DND-41 (cell line): ENCODE results near the gene MAPKAPK2.

ENCODE experiments used
- ATAC-seq: fragments of 200-7000 bp; cut with Tn5 transposase; 3 replicates; pipeline ENCODE4 v1.9.1; 2021; ENCODE audit warnings: low read depth; ENCODE audit not compliant: insufficient read depth
- DNase-seq: peaks from one replicate; pipeline ENCODE4 v3.0.0-alpha.2; 2020
- H2AFZ ChIP-seq: 2 replicates; pipeline ENCODE4 v1.6.0; 2012; ENCODE audit warnings: low read depth, low read length
- H3K27ac ChIP-seq: 2 replicates; pipeline ENCODE4 v1.5.1; 2012; ENCODE audit warnings: low read length, inconsistent platforms
- H3K27me3 ChIP-seq: fragments of 200-600 bp; sonication (generic); 2 replicates; pipeline ENCODE4 v1.6.0; 2012; ENCODE audit warnings: low read length, mild to moderate bottlenecking, inconsistent platforms; ENCODE audit not compliant: insufficient read depth, poor library complexity
- H3K36me3 ChIP-seq: 2 replicates; pipeline ENCODE4 v1.5.1; 2012; ENCODE audit warnings: low read length, inconsistent platforms; ENCODE audit not compliant: insufficient read depth
- H3K4me1 ChIP-seq: 2 replicates; pipeline ENCODE4 v1.5.1; 2012; ENCODE audit warnings: mild to moderate bottlenecking, low read length; ENCODE audit not compliant: insufficient read depth
- H3K4me2 ChIP-seq: 2 replicates; pipeline ENCODE4 v1.6.0; 2012; ENCODE audit warnings: mild to moderate bottlenecking, moderate library complexity, low read length, inconsistent platforms; ENCODE audit not compliant: insufficient read depth
- H3K4me3 ChIP-seq, 2 experiments: fragments of 200-600 bp in 1 of 2; shearing (Covaris generic) in 1 of 2; 2 replicates each; pipeline ENCODE4 v1.5.1; 2012 to 2016; ENCODE audit warnings: inconsistent platforms in 2 of 2, low read length in 2 of 2, mild to moderate bottlenecking in 2 of 2, low read depth in 1 of 2, moderate library complexity in 1 of 2
- H3K79me2 ChIP-seq: 2 replicates; pipeline ENCODE4 v1.6.0; 2012; ENCODE audit warnings: low read length, inconsistent platforms; ENCODE audit not compliant: insufficient read depth
- H3K9ac ChIP-seq: 2 replicates; pipeline ENCODE4 v1.6.0; 2012; ENCODE audit warnings: low read depth, mild to moderate bottlenecking, inconsistent platforms, low read length, moderate library complexity
- H3K9me3 ChIP-seq: 2 replicates; pipeline ENCODE4 v1.5.1; 2012; ENCODE audit warnings: low read length, moderate library complexity, mild to moderate bottlenecking, inconsistent platforms; ENCODE audit not compliant: insufficient read depth, severe bottlenecking
- H4K20me1 ChIP-seq: 2 replicates; pipeline ENCODE4 v1.6.0; 2012; ENCODE audit warnings: low read length; ENCODE audit not compliant: insufficient read depth
- EZH2 ChIP-seq: IDR thresholded peaks from 3 replicates; pipeline ENCODE4 v1.6.1; 2012; ENCODE audit warnings: borderline replicate concordance, low read depth, mild to moderate bottlenecking, moderate library complexity, low read length, inconsistent platforms; ENCODE audit not compliant: severe bottlenecking
- TF ChIP-seq, protein P1 (sequence below): IDR thresholded peaks from 2 replicates; pipeline ENCODE4 v1.5.1; 2012; ENCODE audit warnings: borderline replicate concordance, low read length, moderate library complexity, mild to moderate bottlenecking; ENCODE audit not compliant: poor library complexity, severe bottlenecking; ENCODE audit errors: extremely low read depth

MAPKAPK2 gene

DNA sequence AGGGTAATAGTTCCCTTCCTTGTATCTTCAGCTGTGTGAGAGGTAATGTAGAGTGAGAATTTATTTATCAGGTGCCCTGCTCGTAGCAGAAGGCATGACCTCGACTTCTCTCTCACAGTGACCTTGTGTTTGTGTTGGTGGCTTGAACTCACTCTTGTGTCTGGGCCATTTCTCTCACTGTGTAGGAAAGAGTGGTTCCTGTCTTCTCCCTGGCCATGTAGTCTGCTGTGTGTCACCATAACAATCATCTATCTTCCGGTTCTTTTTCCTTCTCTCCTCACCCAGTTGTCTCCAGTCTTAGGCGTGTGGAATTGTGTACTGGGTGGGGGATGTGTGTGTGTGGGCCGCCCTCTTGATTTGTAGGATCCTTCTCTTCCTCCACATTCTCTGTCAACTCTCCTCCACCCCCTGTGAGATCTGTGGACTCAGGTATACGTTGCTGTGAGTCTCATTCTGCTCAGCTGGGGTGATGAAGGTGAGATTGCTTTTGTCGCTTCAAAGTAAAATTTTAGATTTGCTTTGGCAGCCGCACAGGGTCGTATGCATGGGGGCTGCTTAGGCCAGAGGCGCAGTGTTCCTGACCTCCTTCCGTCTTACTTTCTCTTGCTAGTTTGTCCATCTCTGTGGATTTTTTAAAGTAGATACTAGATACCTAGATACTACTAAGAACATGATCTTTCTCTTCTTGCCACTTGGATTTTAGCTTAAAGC lies 31.6 kb downstream of the MAPKAPK2 start:
- H3K36me3 ChIP-seq = no peaks in the 10 kb centered on the region
- H3K4me2 ChIP-seq = no peak overlapping the region
- H3K4me3 ChIP-seq = no peak overlapping the region
- peak; percentile 55 for ATAC-seq
- peaks cover 15% of the 10 kb centered on the region for H4K20me1 ChIP-seq
- DNase-seq = no peak
- H3K9me3 ChIP-seq = no peaks in the 10 kb centered on the region
- no peak overlapping the region for H2AFZ ChIP-seq
- H3K27ac ChIP-seq = no peak overlapping the region
- H3K4me1 ChIP-seq = peaks cover 23% of the 10 kb centered on the region
- TF ChIP-seq, protein P1, sequence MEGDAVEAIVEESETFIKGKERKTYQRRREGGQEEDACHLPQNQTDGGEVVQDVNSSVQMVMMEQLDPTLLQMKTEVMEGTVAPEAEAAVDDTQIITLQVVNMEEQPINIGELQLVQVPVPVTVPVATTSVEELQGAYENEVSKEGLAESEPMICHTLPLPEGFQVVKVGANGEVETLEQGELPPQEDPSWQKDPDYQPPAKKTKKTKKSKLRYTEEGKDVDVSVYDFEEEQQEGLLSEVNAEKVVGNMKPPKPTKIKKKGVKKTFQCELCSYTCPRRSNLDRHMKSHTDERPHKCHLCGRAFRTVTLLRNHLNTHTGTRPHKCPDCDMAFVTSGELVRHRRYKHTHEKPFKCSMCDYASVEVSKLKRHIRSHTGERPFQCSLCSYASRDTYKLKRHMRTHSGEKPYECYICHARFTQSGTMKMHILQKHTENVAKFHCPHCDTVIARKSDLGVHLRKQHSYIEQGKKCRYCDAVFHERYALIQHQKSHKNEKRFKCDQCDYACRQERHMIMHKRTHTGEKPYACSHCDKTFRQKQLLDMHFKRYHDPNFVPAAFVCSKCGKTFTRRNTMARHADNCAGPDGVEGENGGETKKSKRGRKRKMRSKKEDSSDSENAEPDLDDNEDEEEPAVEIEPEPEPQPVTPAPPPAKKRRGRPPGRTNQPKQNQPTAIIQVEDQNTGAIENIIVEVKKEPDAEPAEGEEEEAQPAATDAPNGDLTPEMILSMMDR = no peak
- no peak for TF ChIP-seq EZH2
- H3K27me3 ChIP-seq = no peaks in the 10 kb centered on the region
- no peak overlapping the region for H3K9ac ChIP-seq
- H3K79me2 ChIP-seq = peaks cover 38% of the 10 kb centered on the region

DNA sequence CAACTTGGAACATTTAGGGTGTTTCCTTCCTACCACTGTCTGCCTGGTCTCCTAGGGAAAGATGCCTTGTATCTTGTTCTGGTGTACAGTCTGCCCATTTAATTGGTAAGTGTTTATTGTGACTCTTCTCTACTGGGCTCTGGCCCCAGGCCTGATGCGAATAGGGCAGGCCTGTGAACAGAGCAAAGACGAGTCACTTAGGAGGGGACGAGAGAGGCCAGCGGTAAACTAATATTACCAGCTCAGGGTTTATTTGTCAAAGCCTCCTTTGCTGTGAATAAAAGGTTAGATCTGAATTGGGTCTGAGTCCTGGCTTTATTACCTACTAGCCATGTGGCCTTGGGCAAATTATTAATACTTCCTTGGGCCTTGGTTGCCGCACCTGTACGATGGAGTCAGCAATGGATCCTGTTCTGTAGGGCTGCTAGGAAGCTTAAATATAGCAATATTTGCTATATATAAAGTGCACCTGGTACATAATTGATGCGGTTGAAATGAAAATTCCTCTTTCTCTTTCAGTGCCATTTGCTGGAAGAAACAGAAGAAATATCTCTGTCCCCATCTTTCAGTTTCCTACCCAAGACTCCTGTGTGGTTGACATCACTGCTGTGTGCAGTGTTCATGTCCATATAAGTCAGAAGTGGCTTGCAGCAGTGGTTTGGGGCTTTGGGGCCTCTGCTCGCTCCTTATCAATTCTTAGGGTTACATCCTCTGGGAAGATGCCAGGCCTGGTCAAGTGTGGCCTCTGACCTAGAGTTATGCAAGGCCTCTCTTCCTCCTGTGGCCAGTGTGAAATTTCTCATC lies 32.4 kb downstream of the MAPKAPK2 start:
- Histone ChIP-seq H3K27me3 (no peaks in the 10 kb centered on the region), H3K9ac (no peak overlapping the region), H4K20me1 (peaks cover 15% of the 10 kb centered on the region), H3K79me2 (peaks cover 41% of the 10 kb centered on the region), H3K4me1 (peaks cover 23% of the 10 kb centered on the region), H3K27ac (no peak overlapping the region), H3K4me2 (no peak overlapping the region), H2AFZ (no peak overlapping the region), H3K9me3 (no peaks in the 10 kb centered on the region), H3K4me3 (no peak overlapping the region), H3K36me3 (no peaks in the 10 kb centered on the region)
- no peak for DNase-seq
- TF ChIP-seq EZH2 = no peak
- TF ChIP-seq, protein P1 = no peak
- peak; percentile 71 for ATAC-seq

DNA sequence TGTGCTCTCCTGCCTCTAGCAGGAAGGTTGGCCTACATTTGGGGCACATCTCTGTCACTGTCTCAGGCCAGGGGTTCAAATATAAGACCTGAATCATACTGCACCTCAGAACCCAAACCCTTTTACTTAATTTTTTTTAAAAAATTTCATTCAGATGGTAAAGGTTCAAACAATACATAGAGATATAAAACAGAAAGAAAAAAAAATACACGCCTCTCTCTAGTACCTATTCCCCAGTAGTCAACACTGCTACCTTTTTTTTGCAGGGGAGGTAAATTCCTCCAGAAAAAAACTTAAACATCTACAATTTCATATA lies 32.9 kb downstream of the MAPKAPK2 start:
- TF ChIP-seq, protein P1 = no peak
- ATAC-seq = no peak
- H3K4me2 ChIP-seq = no peak overlapping the region
- H3K4me3 ChIP-seq = no peak overlapping the region
- peaks cover 41% of the 10 kb centered on the region for H3K79me2 ChIP-seq
- no peak overlapping the region for H3K27ac ChIP-seq
- no peak overlapping the region for H3K9ac ChIP-seq
- peaks cover 23% of the 10 kb centered on the region for H3K4me1 ChIP-seq
- H3K9me3 ChIP-seq = no peaks in the 10 kb centered on the region
- H4K20me1 ChIP-seq = peaks cover 15% of the 10 kb centered on the region
- no peak overlapping the region for H2AFZ ChIP-seq
- DNase-seq = no peak
- H3K27me3 ChIP-seq = no peaks in the 10 kb centered on the region
- no peaks in the 10 kb centered on the region for H3K36me3 ChIP-seq
